Inflammatory macrophage treated with lipopolysaccharide for 1 hour (primary cell): ENCODE data around the gene TSPAN14.

Experiments used
- DNase-seq, 2 donors: peaks; one replicate each; pipeline ENCODE4 v3.0.0-alpha.2; 2020 to 2022

The TSPAN14 gene

DNA sequence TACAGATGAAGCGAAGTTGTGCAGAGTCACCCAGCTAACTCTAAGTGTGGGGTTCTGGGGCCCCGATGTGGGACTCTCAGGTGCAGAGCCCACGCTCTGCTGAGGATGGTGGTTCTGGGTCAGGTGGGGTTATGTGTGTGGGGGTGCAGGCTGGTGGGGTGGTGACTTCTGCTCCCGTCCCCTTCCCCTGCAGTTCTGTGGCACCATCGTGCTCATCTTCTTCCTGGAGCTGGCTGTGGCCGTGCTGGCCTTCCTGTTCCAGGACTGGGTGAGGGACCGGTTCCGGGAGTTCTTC is 54.9 kb downstream of the TSPAN14 start:
- DNase-seq = no peak

DNA sequence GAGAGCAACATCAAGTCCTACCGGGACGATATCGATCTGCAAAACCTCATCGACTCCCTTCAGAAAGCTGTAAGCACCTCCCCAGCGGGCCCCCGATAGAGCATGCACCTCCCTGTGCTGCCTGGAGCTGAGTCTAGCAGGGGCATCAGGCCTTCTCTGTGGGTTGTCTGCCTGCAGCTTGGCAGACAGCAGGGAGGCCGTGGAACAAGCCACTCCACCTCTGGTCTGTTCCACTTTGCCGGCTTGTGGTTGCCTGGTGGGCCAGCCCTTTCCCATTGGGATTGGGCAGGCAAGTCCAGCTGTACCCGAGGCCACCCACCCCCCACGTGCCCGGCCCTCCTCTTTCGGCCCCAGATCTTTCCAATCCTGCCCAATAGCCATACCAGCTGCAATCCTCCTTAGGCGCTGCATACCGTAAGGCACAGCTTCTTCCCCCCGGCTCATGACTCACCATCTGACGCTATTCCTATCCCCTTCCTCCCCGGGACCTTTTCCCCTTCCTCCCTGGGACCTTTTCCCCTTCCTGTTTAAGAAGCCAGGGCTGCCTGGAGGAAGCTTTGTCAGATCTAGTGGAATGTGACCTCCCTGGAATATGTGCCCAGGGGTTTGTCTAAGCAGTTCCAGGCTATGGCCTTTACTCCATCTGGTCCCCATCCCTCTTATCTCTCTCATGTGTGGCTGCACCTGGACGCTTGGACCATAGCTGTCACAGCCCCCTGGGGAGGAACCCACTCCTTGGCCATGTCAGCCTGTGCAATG is 55.5 kb downstream of the TSPAN14 start:
- DNase-seq = peak; percentile 57 to 68

DNA sequence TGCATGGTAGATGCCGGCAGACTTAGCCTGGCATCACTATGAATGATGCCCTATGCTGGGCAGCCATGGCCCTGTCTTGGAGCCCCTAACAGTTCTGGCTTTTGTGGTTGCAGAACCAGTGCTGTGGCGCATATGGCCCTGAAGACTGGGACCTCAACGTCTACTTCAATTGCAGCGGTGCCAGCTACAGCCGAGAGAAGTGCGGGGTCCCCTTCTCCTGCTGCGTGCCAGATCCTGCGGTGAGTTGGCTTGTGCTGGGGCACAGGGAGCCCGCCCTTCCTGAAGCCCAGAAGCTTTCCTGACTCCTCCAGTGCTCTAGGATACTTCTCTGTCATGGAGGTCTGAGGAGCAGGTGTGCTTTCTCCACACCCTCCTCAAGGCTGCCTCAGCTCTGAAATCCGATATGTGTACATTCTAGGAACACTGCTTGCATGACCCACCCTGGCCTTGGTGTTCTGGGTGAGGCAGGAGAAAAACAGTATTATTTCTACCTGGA is 58.0 kb downstream of the TSPAN14 start:
- DNase-seq = no peak

GRCh38 chr10:80513106-80513505 is 59.0 kb downstream of the TSPAN14 start:
- DNase-seq = no peak

DNA sequence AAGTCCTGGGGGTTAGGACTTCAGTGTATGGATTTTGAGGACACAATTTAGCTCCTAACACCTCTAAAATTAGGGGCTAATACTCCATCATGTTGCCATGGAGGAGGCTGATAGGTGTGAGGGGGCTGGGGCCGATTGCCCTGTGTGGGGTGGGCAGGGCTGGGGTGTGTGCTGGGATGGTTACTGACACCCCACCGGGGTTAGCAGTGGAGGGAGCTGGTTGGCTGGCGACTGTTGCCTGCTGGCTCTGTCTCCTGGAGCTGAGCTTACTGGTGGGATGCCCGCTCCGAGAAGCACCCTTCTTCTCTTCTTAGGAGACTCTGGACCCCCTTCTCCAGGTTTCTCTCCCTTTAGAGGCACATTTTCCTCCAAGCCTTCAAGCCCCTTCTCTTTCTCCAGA is 61.4 kb downstream of the TSPAN14 start:
- no peak for DNase-seq

- DNase-seq = no peak
Measured at GRCh38 chr10:80515941-80516340, 61.8 kb downstream of the TSPAN14 start.

GRCh38 chr10:80516506-80517075 is 62.5 kb downstream of the TSPAN14 start:
- DNase-seq = no peak

GRCh38 chr10:80517416-80518142 is 63.5 kb downstream of the TSPAN14 start:
- DNase-seq = no peak

DNA sequence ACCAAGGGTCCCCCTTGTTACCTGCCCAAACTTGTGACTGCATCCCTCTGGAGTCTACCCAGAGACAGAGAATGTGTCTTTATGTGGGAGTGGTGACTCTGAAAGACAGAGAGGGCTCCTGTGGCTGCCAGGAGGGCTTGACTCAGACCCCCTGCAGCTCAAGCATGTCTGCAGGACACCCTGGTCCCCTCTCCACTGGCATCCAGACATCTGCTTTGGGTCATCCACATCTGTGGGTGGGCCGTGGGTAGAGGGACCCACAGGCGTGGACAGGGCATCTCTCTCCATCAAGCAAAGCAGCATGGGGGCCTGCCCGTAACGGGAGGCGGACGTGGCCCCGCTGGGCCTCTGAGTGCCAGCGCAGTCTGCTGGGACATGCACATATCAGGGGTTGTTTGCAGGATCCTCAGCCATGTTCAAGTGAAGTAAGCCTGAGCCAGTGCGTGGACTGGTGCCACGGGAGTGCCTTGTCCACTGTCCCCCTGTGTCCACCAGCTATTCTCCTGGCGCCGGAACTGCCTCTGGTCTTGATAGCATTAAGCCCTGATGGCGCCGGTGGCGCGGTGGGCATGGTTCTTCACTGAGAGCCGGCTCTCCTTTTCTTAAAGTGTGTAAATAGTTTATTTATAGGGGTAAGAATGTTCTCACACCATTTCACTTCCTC is 64.2 kb downstream of the TSPAN14 start:
- DNase-seq = no peak

DNA sequence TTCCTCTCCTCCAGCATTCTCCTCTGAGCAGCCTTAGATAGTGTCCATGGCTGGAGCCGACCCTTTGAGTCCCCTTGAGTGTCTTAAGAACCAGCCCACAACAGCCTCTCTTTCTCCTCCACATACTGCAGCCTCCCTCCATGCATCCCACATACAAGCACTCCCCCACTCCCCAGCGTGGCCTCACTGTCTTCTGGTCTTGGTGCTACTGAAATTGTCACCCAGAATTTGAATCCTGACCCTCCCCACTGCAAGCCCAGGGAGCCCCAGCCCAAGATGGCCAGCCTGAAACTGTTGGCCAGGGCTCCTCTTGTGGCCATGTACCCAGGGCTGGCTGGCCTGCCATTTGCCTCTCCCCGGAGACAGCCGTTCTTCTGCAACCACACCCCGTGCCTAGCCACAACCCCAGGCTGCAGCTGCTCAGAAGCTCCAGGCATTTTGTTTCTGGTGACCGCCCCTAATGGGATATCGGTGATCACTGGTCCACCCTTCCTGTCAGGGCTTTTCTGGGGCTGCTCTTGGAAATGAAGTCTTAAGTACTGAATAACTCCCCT is 64.8 kb downstream of the TSPAN14 start:
- DNase-seq = no peak

DNA sequence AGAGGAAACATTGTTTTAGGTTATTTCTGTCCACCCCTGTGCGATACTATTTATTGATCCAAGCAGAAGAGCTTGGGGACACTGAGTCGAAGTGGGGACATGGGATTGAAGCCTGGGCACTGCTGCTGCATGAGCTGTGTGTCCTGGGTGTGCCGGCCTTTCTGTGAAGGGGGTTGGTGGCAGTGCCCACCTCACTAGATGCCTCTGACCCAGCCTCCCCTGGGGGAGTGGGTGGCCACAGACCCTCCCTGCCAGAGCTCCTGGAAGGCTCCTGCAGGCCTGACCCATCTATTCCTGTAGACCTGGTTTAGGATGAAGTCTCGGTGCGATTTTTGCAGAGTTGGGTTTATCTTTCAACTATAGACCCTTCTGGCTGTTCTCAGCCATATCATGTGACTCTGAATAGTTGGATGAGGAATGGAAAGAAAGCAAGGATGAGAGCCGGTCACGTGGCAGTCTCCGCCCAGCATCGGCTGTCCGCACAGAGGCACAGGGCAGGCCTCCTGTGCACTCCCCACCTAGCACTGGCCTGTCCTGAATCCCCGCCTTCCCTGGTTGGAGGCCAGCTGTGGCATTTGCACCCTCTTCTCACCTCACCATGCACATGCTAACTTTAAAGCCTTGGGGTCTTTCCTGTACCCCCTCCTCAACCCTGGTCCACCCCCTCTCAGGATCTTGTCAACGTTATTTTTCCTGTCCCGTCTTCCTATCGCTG is 66.0 kb downstream of the TSPAN14 start:
- DNase-seq = no peak

DNA sequence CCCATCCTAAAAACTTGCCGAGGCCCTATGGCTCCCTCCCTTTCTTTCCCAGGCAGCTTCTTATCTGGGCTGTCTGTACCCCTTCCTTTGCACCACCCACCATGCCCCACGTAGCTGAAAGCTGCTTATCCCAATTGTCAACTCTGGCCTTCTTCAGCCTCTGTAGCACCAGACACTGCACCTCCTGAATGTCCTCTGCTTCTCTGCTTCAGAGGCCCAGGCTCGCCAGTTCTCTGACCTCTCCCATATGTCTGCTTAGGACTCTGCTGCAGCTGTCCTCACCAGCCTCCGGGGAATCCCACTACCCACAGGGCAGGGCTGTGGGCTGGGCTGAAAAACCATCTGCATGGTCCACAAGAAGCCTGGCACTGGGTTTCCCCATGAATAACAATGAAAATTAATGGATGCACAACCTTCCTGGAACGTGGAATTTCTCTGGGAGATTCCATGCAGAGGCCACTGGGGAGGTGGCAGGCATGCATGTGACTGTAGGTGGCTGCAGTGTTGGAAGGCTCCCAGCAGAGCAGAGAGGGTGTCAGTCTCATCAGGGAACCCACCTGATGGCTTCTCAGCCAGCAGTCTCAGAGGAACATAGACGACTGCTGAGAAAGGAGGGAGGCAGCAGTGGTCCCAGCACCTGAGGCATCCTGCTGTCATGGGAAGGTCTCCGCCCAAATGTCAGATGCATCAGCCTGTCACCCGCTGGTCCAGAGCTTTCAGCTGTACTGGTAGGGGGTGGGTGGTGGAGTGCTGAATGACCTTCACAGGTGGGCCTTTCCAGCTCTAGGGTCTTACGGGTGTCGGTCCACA is 66.8 kb downstream of the TSPAN14 start:
- no peak for DNase-seq

DNA sequence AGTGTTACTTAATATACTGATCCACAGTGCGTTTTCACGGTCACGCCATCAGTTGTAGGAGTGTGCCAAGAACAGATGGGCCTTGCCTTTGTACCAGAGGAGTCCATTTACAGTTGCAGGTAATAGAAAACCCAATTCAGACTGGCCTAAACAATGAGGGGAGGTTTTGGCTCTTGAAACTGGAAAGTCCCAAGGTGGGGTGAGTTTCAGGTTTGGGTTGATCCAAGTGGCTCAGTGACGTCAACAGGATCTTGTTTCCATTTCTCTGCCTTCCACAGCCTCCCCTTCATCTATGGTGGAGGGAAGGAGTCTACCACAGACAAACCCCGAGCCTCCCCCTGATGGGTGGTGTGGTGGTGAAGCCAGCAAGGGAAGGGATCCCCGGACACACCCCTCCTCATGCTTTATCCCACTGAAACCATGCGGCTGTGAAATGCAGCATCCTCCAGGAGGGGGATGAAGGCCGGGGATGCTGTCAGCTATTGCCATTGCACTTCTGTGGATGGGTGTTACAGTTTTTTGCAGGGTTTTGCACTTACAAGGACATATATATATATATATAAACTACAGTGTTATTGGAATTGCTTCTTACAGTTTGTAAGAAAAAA is 68.8 kb downstream of the TSPAN14 start:
- DNase-seq = no peak

- peak; percentile 65 to 68 for DNase-seq
Measured at GRCh38 chr10:80523773-80524172, 69.7 kb downstream of the TSPAN14 start.

DNA sequence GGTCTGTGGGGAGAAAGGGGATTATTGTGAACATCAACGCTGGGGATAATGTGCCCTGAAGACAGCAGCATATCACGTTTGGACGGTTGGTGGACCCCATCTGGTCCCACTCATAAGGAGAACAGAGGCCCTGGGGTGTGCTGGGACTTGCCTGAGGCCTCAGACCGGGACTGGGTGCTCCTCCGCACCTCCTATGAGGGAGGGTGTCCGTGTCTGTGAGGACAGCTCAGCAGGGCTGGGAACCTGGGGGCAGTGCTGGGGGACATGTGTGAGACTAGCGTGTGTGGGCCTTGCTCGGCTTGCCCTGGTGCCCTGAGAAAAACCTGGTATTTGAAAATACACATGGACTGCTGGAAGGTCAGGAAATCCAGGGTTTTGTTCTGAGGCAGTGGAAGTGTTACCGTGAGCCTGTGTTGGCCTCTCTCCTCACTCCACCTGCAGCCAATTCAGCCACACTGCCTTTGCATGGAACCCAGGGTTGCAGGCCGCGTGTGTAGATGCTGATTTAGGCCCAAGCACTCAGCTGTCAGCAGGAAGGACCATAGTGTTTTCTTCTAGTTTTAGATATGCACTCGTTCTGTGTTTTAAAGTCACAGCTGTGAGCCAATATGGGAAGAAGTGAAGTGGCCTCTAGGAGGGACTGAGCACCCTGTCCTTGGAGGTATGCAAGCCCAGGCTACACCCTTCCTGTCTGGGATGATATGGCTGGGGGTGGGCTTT is 70.2 kb downstream of the TSPAN14 start:
- DNase-seq = no peak

GRCh38 chr10:80526218-80526617 is 72.1 kb downstream of the TSPAN14 start:
- no peak for DNase-seq

GRCh38 chr10:80526742-80527141 is 72.6 kb downstream of the TSPAN14 start:
- DNase-seq = peak in 1 of 2 donors; percentile 55

GRCh38 chr10:80528185-80528700 is 74.1 kb downstream of the TSPAN14 start:
- DNase-seq = peak; percentile 91 to 94

DNA sequence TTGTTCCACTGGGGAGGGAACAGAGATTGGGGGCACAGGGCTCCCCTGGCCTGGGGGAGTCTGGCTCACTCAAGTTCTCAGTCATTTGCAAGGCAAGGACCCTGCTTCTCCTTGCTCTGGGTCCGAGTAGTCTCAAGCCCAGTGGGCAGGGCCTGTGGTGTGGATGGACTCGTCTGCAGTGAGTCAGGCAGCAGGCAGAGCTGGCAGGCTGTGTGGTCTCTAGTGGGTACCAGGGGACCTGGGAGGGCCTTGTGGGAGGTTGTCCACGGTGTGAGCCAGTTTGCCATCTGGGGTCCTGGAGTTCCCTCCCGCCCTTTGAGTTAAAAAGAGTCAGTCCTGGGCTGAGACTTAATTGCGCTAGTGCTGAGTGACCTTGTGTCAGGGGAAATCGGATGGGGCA is 74.8 kb downstream of the TSPAN14 start:
- no peak for DNase-seq

GRCh38 chr10:80529604-80530003 is 75.5 kb downstream of the TSPAN14 start:
- no peak for DNase-seq
